NCI-H526 treated with DMSO at 0.1 percent for 48 hours (cell line): ENCODE results near the gene CARD11.
A peak's percentile ranks its signal among the peaks of the same experiment; 100 is the strongest.

Experiments
- DNase-seq: peaks from one replicate; lab custom pipeline; 2025; lab: John Stamatoyannopoulos, UW

CARD11 gene

GRCh38 chr7:3020416-3020815 lies 23.3 kb downstream of the CARD11 start:
- DNase-seq, result no peak

- DNase-seq, result no peak
Measured at GRCh38 chr7:3019801-3020200, 23.9 kb downstream of the CARD11 start.

DNA sequence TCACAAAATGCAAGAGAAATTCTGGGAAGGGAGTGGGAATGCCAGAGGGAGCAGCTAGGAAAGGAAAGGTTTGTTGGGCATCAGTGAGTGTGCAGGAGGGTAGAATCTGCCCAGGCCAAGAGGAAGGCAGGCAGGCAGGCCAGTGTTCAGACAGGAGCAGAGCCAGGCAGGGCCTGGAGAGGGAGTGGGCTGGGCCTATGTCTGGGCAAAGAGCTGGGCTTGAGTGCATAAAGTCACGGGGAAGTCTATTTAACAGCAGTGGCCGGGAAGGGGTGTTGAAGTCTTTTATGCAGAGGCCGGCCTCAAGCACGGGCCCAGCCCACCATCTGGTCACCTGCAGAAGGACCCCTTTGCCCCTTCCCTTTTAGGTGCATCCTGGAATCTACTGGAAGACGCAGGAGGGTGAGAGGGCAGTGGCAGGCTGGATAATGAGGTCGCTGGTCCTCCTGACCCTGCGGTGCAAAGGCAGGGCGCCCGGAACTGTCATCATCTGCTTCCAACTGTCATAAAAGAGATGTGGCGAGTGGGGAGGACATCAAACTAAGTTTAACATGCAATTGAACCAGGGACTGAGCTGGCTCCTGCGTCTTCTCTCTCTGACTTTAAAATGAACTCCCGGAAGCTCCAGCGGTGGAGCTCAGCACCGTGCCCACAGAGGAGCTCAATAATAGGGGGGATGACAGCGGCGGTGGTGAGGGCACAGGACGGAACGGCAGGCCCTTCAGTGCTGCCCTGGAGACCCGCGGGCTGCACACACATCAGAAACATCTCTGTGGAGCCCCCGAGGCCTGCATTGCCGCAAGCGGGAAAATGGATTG lies 29.5 kb downstream of the CARD11 start:
- DNase-seq, result no peak

DNA sequence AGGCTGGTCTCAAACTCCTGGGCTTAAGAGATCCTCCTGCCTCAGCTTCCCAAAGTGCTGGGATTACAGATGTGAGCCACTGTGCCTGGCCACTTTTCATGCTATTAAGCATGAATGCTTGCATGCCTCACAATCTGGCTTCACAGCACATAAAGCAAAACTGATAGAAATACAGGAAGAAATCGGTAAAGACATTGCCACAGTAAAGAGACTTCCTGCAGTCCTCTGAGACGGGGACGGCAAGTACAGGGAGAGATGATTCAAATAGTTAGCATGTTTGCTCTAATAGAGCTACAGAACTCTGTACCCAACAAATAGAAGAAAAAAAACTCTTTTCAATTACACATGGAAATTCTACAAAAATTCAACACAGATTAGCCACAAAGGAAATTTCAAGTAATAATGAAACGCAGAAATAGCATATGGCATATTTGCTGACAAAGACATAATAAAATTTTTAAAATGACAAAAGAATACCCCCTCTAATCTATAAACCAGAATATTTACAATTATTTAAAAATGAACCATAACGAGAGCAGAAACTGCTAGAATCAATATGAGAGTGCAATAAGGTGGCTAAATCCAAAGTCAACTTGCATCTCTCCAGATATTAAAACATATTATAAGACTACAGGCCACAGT lies 32.3 kb downstream of the CARD11 start:
- DNase-seq, result no peak

GRCh38 chr7:3010161-3010560 lies 33.5 kb downstream of the CARD11 start:
- DNase-seq, result no peak

DNA sequence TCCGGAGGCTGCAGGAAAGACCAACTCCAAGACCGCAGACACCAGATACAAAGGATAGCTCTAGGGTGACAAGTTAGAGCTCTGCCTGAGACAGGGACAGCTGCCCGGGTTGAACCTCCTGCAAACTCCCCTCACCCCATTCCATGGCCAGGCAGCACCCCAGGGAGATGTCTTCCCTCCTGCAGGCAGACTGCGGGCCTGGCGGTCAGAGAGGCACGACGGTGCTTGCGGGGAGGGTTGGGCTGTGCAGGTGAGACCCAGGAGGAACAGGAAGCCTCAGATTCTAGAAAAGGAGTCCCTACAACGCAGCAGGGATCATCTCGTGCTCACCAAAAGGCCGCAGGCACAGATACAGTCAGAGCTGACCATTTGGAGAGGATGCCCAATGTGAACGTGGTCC lies 34.6 kb downstream of the CARD11 start:
- DNase-seq, result no peak

DNA sequence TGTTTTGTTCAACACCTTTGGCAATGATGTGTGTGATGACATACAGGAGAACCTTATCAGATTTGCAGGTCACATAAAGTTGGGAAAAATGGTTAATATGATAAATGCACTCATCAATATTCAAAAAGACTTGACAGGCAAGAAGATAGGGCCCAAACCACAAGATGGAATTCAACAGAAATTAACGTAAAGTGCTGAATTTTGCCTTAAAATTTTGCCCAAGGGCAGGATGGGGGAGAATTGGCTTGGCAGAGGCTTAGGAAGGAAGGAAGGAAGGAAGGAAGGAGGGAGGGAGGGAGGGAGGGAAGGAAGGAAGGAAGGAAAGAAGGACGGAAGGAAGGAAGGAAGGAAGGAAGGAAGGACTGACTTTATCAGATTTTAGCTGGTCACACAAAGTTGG lies 35.3 kb downstream of the CARD11 start:
- DNase-seq, result no peak

DNA sequence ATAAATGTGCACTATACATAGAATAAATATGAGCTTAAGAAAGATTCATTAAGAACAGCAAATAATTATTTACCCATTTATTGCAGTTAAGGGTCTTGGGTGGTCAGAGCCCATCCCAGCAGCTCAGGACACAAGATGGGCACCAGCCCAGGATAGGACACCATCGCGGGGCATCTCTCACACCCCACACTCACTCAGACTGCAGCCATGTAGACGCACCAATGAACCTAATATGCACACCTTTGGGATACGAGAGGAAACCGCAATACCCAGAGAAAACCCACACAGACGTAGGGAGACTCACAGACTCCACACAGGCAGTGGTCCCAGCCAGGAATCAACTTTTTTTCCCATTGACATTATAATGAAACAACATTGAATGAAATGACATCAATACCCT lies 36.0 kb downstream of the CARD11 start:
- DNase-seq, result no peak

DNA sequence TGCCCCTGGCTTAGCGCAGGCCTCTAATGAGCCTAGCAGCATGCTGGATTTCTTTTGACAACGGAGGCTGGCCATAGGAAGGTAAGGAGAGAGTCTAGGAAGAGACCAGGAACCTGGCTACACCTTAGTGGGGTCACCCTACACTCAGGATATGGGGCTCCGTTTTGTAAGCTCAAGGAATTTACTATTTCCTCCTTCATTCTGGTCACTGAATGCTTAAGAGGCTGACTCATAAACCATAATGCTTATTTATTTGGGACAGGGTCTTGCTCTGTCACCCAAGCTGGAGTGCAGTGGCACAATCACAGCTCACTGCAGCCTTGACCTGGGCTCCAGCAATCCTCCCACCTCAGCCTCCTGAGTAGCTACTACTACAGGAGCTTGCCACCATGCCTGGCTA lies 38.4 kb downstream of the CARD11 start:
- DNase-seq, result no peak

DNA sequence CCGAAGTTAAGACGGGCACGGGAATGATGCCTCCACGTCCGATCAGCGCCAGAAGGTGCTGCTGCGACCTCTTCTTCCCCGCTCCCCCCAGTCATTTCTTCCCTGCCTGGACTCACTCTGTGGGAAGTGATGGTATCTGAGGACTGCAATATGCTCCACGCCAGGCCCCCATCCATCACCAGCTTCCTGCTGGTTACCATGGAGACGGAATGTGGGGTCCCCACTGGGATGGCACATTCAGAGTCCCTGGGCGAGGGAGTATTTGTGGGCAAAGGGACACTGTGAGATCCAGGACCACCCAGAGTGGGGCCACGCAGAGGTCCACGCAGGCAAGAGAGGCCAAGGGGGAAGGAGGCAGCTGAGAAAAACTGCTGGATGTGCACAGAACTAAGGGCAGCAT lies 39.7 kb downstream of the CARD11 start:
- DNase-seq, result no peak

- no peak for DNase-seq
Measured at GRCh38 chr7:3002631-3003030, 41.0 kb downstream of the CARD11 start.

- no peak for DNase-seq
Measured at GRCh38 chr7:3000566-3000965, 43.1 kb downstream of the CARD11 start.

- no peak for DNase-seq
Measured at GRCh38 chr7:2999078-2999500, 44.6 kb downstream of the CARD11 start.

- DNase-seq, result no peak
Measured at GRCh38 chr7:2997014-2997413, 46.7 kb downstream of the CARD11 start.

DNA sequence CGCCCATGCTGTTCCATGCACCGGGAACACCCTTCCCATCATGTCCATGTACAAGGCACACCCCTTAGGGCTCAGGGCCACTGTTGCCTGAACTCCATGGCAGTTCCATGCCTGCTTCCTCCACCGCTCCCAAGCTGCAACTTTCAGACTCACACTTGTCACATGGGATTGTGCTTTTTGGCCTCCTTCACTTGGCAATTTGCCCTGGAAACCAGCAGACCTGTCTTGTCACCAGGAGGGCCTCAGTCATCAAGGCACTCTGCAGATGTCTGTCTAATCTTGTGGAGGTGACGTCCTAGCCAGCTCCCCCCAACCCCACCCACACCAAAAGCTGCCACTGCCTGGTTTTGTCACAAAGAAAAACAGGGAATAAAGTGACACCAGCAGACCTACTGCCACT lies 47.5 kb downstream of the CARD11 start:
- DNase-seq, result no peak

- DNase-seq, result peak; percentile 41
Measured at GRCh38 chr7:2993868-2994267, 49.8 kb downstream of the CARD11 start.

DNA sequence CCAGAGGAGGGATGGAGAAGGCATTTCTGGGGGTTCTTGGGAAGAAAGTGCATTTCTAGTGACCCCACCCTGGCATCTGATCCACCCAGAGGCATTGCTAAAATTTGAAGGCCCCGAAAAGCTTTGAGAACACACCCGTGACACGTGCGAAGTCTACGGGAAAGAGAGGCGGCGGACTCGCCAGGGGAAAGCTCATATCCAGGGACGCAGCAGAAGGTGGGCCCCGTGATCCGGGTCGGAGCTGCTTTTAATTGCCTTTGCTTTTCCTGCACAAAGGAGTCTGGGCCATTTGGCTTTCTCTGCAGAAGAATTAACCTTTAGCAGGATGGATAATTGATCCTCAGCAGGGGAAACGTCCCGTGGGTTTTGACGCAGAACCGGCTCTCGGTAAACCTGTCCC lies 50.3 kb downstream of the CARD11 start:
- DNase-seq, result no peak

DNA sequence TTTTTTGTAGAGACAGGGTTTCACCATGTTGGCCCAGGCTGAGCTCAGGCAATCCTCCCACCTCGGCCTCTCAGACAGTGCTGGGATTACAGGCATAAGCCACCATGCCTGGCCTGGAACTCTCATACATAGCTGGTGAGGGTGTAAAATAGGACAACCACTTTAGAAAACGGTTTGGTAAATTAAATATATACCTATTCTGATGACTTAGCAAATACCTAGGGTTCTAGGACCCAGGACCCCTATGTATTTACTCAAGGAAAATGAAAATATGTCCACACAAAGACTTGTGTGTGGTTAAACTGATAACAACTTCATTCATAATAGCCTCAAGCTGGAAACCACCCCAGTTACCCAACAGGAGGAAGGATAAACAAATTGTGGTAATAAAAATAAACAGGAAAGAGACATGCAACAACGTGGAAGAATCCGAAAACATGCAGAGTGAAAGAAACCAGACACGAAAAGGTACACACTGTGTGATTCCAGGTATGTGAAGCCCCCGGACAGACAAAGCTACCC lies 52.7 kb downstream of the CARD11 start:
- DNase-seq, result no peak

DNA sequence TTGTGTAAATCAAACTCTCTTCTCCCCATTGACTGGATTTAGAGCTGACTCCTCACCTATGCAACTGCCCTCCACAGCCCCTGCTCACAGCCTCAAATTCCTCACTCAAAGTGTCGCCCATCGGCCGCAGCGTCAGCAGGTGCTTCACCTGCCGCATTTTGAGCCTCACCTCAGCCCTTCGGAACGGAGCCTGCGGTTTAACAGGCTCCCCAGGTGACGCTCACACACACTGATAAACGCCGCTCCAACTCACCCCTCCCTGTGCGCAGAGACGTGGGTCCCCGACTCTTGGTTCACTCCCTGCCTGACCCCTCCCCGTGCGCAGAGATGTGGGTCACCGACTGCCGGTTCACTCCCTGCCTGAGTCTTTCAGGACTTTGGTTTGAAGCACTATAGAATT lies 57.1 kb downstream of the CARD11 start:
- DNase-seq, result peak; percentile 6

GRCh38 chr7:2985866-2986265 lies 57.8 kb downstream of the CARD11 start:
- no peak for DNase-seq

GRCh38 chr7:2984091-2984490 lies 59.6 kb downstream of the CARD11 start:
- DNase-seq, result no peak

DNA sequence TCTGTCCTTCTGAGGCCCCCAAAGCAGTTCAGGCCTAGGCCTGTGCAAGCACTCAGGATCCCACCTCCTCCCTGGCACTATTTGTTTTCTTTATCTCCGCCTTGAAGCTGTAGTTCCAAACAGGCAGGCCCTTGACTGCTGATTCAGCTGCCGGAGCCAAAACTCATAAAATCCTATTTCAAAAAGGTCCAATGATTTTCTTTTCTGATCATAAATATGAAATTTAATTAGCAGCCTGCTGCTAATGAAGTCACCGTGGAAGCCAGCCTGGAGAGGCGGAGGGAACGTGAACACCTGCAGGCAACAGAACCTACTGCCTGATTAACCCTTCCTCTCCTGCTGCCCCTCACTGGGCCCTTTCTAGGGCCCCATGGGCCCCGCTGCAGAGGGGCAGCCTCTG lies 60.1 kb downstream of the CARD11 start:
- DNase-seq, result no peak

- DNase-seq, result no peak
Measured at GRCh38 chr7:2982831-2983230, 60.8 kb downstream of the CARD11 start.

DNA sequence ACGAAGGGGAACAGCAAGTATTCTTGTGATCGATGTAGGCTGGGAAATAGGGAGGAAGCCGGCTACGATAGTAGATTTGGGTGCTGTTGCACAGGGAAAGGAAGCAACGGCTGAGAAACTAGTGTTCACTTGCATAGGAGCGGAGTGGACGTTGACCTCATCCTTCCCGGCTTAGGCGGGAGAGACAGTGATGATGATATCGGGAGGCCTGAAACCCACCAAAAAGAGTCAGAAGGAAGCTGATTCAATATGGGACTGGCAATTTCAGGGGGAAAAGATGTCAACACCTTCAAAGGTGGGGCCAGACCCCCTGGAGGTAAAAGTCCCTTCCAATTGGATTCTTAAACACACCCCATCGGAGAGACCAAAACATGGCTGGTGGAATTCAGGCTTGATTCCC lies 61.3 kb downstream of the CARD11 start:
- DNase-seq, result no peak
